ENCODE measurements around the gene ASF1B.

The ASF1B gene

GRCh38 chr19:14138576-14139265, 2.3 kb upstream of the ASF1B start:
- DNase-seq: peak in 17 of 51 donors; percentile 3 to 61 (median 25)

GRCh38 chr19:14135985-14136508, 342 bp downstream of the ASF1B start:
- no peak for DNase-seq

GRCh38 chr19:14135355-14135754, 1.0 kb downstream of the ASF1B start:
- DNase-seq: no peak

- DNase-seq: peak in 1 of 51 donors; percentile 15
These were observed 8.4 kb downstream of the ASF1B start for GRCh38 chr19:14127929-14128509.

- no peak for DNase-seq
These were observed 9.2 kb downstream of the ASF1B start for GRCh38 chr19:14127176-14127575.

GRCh38 chr19:14122924-14123323, 13.5 kb downstream of the ASF1B start:
- no peak for DNase-seq

- no peak for DNase-seq
These were observed 15.9 kb downstream of the ASF1B start for GRCh38 chr19:14120497-14120780.

- no peak for DNase-seq
These were observed 16.5 kb downstream of the ASF1B start for GRCh38 chr19:14119644-14120496.

- DNase-seq: no peak
These were observed 17.2 kb downstream of the ASF1B start for GRCh38 chr19:14119146-14119545.

GRCh38 chr19:14118165-14119051, 18.0 kb downstream of the ASF1B start:
- DNase-seq: peak in 49 of 51 donors; percentile 44 to 94 (median 81)

- peak; percentile 83 to 100 (median 99) for DNase-seq
These were observed 18.7 kb downstream of the ASF1B start, which contains the start of gene PRKACA for GRCh38 chr19:14117668-14118164. Gene PRKACA (minus strand): TSS chr19:14117762. CDS start chr19:14117547, 215 bp downstream.

GRCh38 chr19:14116918-14117578, 19.3 kb downstream of the ASF1B start:
- peak in 28 of 51 donors; percentile 7 to 54 (median 35) for DNase-seq

GRCh38 chr19:14116525-14116917, 19.9 kb downstream of the ASF1B start:
- DNase-seq: peak in 1 of 51 donors; percentile 44

- DNase-seq: no peak
These were observed 20.6 kb downstream of the ASF1B start for GRCh38 chr19:14115756-14116155.

GRCh38 chr19:14114854-14115253, 21.5 kb downstream of the ASF1B start:
- peak in 19 of 51 donors; percentile 5 to 42 (median 20) for DNase-seq

GRCh38 chr19:14114439-14114838, 21.9 kb downstream of the ASF1B start:
- DNase-seq: no peak

GRCh38 chr19:14113762-14114414, 22.5 kb downstream of the ASF1B start:
- DNase-seq: peak in 9 of 51 donors; percentile 6 to 34 (median 16)

- peak in 5 of 51 donors; percentile 6 to 13 (median 11) for DNase-seq
These were observed 23.5 kb downstream of the ASF1B start for GRCh38 chr19:14112809-14113385.
